Pons (tissue), 1 donor: Measurements from ENCODE around the gene CDC42EP2.

Experiments
- DNase-seq: peaks from one replicate; pipeline ENCODE4 v3.0.0-alpha.2; 2016; ENCODE audit warnings: low spot score

CDC42EP2 gene

DNA sequence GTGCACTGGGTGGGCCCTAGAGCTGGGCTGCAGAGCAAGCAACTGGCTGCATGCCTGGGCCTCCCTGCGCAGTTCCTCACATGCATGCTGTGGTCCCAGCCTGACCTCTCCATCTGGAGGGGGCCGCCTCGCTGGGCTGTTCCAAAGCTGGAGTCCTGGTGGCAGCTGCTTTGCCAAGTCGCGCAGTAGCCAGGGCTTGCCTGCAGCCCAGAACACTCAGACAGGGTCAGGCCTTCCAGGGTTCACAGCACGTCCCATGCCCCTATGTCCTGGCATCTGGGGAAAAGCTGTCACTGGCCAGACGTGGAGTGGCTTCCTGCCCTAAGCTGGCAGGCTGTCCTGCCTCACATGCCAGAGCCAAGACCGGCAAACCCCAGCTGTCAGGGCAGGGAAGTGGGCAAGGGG lies 16.5 kb upstream of the CDC42EP2 start:
- peak; percentile 75 for DNase-seq

DNA sequence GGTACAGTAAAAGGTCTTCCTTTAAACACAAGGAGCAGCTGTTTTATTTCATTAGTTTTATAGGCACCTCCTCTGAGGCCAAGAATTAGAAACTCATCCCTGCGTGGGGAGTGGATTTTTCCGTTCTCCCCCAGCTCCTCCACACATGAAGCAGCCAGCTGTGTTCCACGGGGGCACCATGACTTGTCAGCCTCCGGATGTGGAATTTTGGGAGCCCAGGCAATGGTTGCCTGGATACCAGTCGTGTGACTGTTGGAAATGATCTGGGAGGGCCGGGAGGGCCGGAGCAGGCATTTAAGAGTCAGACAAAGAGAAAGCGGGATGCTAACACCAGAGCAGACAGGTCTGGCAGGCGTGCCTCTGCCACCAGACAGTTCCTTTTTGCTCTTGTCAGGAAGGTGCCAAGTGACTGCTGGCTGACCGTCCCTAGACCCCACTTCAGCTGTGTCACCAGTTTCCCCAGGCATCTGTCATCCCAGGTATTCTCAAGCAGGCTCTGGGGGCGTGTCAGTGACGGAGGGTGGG lies 15.9 kb upstream of the CDC42EP2 start:
- no peak for DNase-seq

DNA sequence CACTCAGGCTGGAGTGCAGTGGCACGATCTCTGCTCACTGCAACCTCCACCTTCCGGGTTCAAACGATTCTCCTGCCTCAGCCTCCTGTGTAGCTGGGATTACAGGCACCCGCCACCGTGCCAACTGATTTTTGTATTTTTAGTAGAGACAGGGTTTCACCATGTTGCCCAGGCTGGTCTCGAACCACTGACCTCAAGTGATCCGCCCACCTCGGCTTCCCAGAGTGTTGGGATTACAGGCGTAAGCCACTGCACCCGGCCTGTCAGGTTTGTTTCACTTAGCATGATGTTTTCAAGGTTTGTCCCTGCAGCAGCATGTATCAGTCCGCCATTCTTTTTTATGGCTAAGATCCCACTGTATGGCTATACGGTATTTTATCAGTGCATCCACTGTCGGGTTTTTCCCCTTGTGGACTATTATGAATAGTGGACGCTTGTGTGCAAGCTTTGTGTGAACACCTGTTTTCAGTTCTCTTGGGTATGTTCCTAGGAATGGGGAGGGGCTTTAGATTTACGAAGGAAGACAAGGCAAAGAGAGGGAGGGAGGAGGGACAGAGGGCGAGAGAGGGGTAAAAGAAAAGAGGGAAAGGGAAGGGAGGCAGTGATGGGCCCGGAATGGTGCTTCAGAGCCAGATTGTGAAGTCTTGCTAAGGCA lies 13.9 kb upstream of the CDC42EP2 start:
- DNase-seq = no peak

DNA sequence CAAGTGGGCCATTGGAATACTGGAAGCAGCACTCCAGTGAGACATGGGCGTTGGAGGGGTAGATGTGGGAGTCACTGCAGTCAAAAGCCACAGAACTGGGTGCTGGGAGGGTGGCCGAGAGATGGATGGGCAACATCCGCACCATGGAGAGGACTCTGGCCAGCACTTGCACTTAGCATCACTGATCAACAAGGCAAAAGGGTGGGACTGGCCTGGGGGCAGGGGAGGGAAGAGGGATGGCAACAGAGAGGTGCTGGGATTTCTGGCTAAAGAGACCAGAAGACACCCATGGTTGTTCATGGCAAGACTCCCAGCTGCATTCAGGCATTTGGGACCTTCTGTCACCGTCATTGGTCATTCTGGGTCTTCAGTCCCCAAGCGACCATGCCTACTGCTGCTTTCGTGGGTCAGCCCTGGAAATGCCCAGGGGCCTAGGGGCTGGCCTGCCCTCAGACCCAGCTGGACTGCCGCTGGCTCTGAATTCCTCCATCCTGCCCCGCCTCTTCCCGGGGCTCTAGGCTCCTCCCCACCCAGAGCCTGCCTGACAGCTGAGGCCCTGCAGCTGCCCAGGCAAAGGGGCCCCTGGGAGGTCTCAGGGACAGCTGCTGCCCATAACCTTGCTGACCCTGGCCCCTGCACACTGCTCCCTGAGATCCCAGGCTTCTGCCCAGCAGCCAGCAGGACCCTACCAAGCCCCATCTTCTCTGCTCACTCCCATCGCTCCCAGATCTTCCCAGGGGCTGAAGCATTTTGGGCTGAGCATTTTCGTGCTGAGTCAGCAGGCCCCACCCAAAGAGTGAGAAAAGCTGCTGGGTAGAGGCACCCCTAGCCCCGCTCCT lies 13.0 kb upstream of the CDC42EP2 start:
- no peak for DNase-seq

DNA sequence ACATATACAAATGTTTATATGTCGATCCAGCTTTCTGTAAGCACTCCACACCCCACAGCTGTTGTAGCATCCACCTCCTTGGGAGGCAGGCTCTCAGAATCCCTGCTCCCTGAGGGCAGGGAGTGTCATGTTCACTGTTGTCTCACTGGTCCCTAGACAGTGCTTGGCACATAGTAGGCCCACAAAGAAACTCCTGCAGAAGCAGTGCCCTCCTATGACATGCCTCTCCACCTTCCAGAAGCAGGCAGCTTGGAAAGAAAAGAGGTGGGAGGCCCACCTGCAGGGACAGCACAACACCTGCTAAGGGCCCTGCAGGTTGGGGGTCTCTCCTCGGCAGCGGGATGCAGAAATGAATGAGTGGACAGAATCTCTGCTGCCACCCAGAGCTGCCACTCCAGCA lies 11.1 kb upstream of the CDC42EP2 start:
- no peak for DNase-seq

DNA sequence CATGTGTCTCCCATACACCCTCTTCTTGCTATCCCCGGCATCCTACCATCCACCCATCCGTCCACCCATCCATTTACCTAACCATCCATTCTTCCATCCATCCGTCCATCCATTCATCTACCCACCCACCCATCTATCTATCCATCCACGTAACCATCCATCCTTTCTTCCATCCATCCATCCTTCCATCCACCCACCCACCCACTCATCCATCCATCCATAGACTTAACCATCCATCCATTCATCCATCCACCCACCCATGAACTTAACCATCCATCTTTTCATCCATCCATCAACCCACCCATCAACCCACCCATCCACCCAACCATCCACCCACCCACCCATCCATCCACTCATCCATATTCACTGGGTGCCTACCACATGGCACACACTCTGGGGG lies 10.6 kb upstream of the CDC42EP2 start:
- no peak for DNase-seq

DNA sequence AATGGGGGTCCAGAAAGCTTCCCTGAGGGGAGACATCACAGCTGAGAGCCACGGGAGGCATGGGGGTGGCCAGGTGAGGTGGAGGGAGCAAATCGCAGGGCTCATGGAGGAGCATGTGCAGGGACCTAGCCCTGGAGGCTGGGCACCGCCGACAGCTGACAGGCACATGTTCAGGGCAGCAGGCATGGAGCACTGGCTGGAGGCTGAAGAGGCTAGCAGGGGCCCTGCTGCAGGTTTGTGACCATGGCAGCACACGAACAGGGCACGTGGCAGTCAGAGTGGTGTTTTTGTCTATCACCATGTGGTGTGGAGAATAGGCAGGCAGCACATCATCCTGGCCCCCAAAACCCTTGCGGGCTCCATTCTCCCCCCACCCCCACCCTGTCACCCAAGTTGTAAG lies 10.1 kb upstream of the CDC42EP2 start:
- DNase-seq = no peak

DNA sequence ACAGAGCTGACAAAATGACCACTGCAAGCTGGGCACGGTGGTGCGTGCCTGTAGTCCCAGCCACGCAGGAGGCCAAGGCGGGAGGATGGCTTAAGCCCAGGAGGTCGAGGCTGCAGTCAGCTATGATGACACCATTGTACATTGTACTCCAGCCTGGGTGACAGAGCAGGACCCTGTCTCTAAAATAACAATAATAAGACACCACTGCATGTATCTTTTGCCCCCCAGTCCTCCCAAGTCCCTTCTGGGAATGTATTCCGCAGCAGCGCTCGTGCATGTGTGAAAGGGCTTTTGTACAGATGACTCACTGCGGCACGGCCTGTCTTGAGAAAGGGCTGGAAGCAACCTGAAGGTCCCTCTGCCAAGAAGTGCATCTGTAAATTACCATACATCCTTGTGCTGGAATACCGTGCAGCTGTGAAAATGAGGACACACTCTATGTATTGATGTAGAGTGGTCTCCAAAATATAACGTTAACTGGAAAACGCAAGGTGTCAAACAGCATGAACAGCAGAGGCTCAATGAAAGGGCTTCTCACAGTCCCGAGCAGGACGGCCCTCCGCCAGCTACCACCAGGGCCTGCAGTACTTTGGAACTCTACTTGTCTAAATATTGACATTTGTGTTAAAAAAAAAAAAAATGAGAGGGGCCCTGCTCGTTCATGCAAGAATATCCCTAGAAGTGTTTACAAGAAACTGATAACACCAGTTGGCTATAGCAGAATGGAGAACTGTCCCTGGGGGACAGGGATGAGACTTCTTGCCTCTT lies 9.0 kb upstream of the CDC42EP2 start:
- no peak for DNase-seq

DNA sequence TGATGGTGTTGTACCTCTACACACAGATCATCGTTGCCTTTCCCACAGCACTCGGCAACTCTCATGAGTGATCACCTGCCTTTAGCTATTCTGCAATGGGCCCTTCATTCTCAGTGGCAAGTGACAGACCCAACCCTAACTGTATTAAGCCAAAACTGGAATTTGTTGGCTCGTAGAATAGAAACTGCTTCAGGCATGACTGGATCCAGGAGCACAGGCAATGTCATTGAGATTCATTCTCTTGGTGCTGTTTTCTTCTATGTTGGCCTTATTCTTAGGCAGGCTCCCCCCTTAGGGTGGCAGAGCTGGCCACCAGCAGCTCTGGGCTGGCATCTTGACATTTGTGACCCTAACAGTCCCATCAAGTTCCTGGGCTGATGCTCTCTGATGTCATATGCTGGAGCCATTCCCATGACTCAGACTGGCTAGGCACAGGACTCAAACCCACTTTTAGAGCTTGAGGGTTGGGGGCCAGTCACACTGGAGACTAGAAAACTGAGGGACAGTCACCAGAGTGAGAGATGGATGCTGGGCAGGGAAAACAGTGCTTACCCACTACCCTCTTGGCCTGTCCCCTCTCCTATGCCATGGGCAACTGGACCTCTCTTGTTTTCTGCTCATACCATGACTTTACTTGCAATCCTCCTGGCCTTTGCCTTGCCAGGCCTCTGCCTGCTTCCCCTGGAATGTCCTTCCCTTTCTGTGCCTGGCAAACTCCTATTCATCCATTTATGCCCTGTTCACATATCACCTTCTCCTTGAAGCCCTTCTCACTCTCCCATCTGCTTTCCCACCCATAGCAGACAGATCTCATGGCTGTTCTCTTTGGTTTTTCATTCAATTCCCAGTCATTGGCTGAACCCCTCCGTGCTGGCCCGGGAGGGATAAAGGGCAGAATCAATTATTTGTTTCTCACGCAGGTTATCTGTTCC lies 7.1 kb upstream of the CDC42EP2 start:
- no peak for DNase-seq

DNA sequence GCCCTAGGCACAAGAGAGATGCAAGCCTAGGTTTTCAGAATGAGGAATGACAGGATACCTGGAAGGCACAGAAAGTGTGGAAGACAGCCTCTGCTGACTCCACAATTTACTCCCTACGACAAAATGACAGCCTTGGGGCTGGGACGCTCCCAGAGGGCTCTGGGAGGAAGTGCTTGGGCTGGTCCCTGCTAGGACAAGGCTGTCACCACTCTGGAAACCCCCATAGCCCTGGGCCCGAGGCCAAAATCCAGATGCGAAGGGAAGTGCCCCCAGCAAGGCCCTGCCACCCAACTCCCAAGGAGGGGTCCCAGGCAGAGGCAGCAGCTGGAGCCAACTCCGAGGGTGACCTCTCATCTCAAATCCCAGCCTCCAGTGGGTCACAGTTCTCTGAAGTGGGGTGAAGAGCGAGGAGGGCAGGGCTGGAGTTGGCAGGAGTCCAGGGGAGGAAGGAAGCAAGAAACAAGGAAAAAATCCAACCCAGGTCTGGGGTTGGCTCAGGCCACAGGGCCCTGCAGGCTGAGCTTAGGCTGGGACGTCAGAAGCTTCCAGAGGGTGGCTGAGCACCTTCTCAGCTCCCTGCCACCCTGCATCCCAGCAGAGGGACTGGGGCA lies 6.3 kb upstream of the CDC42EP2 start:
- no peak for DNase-seq

DNA sequence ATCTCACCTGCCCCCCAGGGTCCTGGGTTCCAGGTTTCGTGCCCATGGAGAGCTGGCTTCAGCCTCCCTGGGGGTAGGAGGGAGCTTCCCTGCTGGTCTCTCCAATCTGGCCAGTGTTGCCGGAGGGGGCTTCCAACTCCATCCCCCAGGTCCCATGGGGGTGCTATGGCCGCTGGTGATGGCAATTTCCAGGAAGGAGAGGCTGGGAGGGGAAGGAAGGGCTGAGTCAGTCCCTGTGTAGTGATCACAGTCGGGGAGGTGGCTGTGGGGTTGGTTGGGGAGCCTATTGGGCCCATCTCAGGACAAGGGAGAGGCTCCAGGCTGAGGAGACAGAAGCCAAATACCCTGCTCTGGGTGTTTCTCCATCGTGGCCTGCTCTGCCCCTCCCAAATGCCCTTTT lies 5.7 kb upstream of the CDC42EP2 start:
- no peak for DNase-seq

DNA sequence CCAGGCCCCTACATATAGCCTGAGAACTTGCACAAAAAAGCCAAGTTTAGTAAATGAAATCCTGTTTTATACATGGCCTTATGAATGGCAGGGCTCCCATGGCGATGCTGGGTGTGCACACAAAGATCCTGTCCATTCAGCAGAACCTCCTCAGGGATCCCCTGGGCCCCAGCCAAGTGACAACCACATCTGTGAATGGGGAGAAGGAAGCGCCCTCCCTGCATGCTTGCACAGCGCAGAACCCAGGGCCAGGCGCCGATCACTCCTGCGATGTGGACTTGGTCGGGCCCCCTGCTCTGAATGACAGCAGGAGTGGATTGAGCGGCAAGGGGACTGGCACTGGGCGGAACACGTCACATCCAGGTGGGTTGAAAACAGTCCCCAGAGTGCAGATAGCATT lies 4.5 kb upstream of the CDC42EP2 start:
- DNase-seq = no peak

DNA sequence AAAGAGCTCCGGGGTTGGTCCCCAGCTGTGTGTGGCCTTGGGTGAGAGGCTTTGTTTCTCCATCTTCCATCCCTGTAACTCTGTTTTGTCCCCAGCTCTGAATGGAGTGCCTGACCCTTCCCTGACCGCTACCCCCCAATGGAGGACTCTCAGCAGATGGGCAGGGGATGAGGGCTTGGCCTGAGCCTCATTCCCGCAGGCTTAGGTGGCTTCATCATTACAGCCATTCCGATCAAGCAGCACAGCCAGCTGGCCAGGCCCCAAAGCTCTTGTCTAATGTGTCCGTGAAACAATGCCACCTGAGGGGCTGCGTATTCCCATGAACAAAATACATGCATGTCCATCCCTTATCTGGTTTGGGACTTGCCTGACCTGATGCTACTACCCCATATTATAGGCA lies 3.9 kb upstream of the CDC42EP2 start:
- no peak for DNase-seq

DNA sequence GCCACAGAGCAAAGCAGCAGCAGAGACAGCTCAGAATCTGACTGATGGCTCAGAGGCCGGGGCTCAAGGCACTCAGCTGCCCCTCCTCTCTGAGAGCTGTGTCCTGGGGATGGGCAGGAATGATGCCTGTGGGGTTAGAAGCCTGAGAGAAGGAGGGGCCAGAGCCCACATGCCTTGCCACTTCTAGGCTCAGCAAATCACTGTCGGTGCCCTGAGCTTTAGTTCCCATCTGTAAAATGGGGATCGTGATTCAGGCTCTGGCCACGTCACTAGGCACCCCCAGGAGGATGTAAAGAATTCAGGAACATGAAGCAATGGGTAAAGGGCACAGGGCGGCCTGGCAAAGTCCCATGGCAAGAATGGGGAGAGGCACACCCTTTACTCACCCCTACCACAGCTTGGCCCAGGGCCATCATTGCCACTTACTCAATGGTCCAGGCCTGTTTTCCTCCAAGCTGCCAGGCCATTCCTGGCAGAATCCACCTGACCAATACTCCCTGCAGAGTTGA lies 3.4 kb upstream of the CDC42EP2 start:
- no peak for DNase-seq

DNA sequence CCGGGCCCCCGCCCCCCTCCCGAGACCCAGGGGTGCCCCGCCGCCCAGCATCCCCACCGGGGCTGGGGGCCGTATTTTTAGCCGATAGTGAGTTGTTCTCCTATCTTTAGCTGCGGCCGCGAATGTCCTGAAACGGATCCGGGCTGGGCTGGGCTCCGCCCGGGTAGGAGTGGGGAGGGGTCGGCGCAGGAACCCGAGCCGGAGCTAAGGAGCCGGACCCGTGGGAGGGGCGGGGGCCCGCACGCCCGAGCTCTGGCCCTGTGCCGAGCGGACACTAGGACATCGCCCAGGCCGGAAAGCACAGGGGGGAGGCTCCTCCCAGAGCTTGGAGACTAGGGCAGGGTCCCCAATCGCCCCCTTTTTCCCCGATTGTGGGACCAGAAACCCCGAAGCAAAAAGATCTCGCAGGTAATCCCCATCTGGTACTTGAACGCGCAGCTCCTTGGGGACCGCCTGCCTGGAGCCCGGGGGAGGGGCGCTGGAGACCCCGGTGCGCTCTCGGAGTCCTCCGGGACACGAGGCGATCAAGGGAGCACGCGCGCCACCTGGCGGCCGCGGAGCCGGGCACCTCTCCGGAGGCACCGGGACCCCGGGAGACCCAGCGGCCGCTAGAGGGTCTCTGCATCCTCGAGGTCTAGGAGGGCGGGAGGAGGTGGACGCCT lies 669 bp downstream of the CDC42EP2 start:
- DNase-seq = no peak

DNA sequence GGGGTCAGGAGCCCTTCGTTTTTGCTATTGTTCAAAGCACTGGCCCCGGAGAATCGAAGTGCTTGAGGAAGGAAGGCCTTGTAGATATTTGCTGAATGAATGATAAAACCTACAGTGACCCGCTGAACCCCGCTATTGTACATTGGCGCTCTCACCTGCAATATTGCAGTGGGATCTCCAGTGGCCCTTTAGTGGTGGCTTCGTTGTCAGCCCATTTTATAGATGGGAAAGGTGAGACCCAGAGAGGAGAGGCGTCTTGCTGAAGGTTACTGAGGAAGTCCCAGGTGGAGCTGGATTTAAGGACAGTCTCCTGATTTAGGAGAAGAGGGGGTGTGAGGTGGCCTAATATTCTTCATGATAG lies 1.2 kb downstream of the CDC42EP2 start:
- DNase-seq = no peak

DNA sequence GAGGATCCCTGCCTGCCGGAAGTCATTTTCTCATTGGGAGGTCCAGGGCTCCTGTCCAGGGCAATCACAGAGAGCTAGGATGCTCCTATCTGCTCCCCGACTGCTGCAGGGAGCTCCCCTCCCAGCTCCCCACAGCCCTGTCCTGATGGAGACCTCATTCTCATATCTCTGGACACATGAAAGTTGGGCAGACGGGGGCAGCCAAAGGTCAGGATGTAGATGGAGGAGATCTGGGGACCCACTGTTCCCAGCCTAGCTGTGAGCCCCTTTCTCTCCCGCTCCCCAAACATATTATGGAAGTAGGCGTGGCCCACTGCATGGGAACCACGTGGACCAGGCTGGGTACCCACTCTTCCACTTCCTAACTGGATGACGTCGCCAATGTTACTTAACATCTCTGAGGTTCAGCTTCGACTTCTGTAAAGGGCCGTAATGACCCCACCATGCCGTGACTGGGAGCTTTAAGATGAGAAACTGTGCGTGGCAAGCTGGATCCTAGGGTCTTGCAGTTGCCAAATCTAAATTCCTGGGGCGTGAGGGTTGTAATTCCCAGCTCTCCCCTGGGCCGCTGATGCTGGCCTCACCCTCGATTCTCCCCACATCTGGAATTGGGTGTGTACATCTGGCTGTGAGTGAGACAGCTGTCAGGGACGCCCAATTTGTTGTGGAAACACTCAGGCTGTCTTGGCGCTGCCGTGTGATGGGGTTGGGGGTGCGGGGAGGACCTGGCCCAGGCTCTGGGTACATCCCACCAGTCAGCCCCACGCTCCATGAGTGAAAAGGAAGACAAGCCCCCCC lies 1.8 kb downstream of the CDC42EP2 start:
- DNase-seq = no peak

DNA sequence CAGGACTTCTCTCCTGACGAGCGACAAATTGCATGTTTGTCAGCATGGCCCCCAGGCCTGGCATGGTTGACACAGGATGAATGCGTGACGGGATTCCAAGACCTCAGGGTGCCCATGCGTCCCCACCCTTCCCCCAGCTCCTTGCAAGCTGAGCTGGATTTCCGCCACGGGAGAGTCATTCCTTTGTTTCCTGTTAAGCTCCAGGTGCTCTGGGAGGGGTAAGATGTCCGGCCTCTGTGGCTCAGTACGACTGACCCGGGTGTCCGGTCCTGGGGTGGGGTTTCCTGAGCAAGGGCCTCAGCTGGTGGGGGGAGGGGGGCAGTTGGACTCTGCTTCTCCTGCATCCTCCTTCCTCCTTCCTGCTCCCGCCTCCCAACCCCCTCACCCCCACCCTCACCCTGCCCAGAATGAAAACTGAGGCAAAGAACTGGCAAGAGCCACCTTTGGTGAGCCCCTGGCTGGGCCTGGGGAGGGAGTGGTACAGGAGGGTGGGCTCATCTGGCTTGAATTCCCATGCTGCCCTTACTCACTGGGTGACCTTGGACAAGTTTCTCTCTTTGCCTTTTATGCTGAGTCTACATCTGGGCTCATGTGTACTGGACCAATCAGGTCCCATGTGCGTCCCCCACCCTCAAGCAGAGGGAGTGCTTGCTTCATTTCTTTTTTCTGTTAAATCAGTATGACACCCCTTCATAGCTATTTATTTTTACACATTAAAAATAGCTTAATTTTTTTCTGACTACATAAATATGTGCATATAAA lies 2.5 kb downstream of the CDC42EP2 start:
- no peak for DNase-seq
